SW 1271 (cell line): ENCODE results near the gene C1orf174.
A peak's percentile ranks its signal among the peaks of the same experiment; 100 is the strongest.
"Not testable (repeated sequence)": the region's sequence is repeated elsewhere in the genome, so short reads cannot be mapped to it uniquely, and the experiment has no call there.

Source experiments
- DNase-seq, 2 experiments: peaks; one replicate each; lab custom pipeline; 2025; lab: John Stamatoyannopoulos, UW

Gene C1orf174

GRCh38 chr1:3925762-3926161 is 25.7 kb upstream of the C1orf174 start:
- DNase-seq, result no peak

- DNase-seq, result no peak
Observed at GRCh38 chr1:3925256-3925655, 25.2 kb upstream of the C1orf174 start.

GRCh38 chr1:3924825-3925220 is 24.8 kb upstream of the C1orf174 start:
- no peak for DNase-seq

- no peak for DNase-seq
Observed at GRCh38 chr1:3924186-3924824, 24.2 kb upstream of the C1orf174 start.

GRCh38 chr1:3923378-3924185 is 23.5 kb upstream of the C1orf174 start:
- DNase-seq, result no peak

GRCh38 chr1:3922851-3923250 is 22.8 kb upstream of the C1orf174 start:
- DNase-seq, result no peak

GRCh38 chr1:3922201-3922725 is 22.2 kb upstream of the C1orf174 start:
- DNase-seq, result no peak

- DNase-seq, result no peak
Observed at GRCh38 chr1:3921765-3922164, 21.7 kb upstream of the C1orf174 start.

GRCh38 chr1:3919706-3920105 is 19.6 kb upstream of the C1orf174 start:
- no peak for DNase-seq

GRCh38 chr1:3918966-3919611 is 19.0 kb upstream of the C1orf174 start:
- DNase-seq, result no peak

- DNase-seq, result not testable (repeated sequence)
Observed at GRCh38 chr1:3918359-3918758, 18.3 kb upstream of the C1orf174 start.

GRCh38 chr1:3917761-3918160 is 17.7 kb upstream of the C1orf174 start:
- no peak for DNase-seq

- DNase-seq, result no peak
Observed at GRCh38 chr1:3915551-3916121, 15.6 kb upstream of the C1orf174 start.

- DNase-seq, result no peak
Observed at GRCh38 chr1:3914911-3915310, 14.8 kb upstream of the C1orf174 start.

GRCh38 chr1:3914331-3914851 is 14.3 kb upstream of the C1orf174 start:
- no peak for DNase-seq

- DNase-seq, result no peak
Observed at GRCh38 chr1:3912809-3913685, 13.0 kb upstream of the C1orf174 start.

GRCh38 chr1:3911981-3912808 is 12.1 kb upstream of the C1orf174 start:
- DNase-seq, result no peak

GRCh38 chr1:3910857-3911845 is 11.1 kb upstream of the C1orf174 start:
- DNase-seq, result peak in 1 of 2 experiments; percentile 23
